ENCODE measurements around the gene EML1.

EML1 gene

GRCh38 chr14:99824776-99825175 lies 31.6 kb downstream of the EML1 start:
- ChIA-PET CTCF (interaction anchor here (1.9 kb wide), 1 partner anchor 10 kb away, joined by 4 read pairs; no protein-coding TSS in a partner anchor), POLR2A (no interaction called here)
- no peaks in the 10 kb centered on the region for H3K36me3 ChIP-seq (ENCODE audit: control insufficient read depth in 4 of 4, insufficient read depth in 4 of 4, low read length in 3 of 4)
- WGBS (ENCODE audit: insufficient coverage) = 100% methylated on average over 1 of the region's 2 CpGs
- DNase-seq = no peak
- peaks cover 4 to 96% (median 43%) of the 10 kb centered on the region in 5 experiments for H3K27me3 ChIP-seq (replicated peaks in 2 of 5; ENCODE audit: control insufficient read depth in 4 of 5, insufficient read depth in 5 of 5, low read length in 4 of 5)
- no peaks in the 10 kb centered on the region for H3K9me3 ChIP-seq (ENCODE audit: control extremely low read depth in 1 of 5, control insufficient read depth in 4 of 5, insufficient read depth in 2 of 5, low read depth in 1 of 5, low read length in 4 of 5)
- no peaks in the 10 kb centered on the region for H3K4me1 ChIP-seq (ENCODE audit: control extremely low read depth in 1 of 4, control insufficient read depth in 4 of 4, insufficient read depth in 4 of 4, low read length in 3 of 4)
- H3K27ac ChIP-seq (ENCODE audit: insufficient read depth in 1 of 2, low read depth in 1 of 2, low read length in 2 of 2, poor library complexity in 1 of 2, severe bottlenecking in 2 of 2) = no peak overlapping the region
- H3K4me3 ChIP-seq (ENCODE audit: control insufficient read depth in 1 of 7, extremely low read depth in 1 of 7, insufficient read depth in 4 of 7, low read depth in 2 of 7, low read length in 6 of 7) = no peak overlapping the region

- H3K9me3 ChIP-seq (ENCODE audit: control extremely low read depth in 1 of 5, control insufficient read depth in 4 of 5, insufficient read depth in 2 of 5, low read depth in 1 of 5, low read length in 4 of 5) = peaks cover 0 to 2% (median 0%) of the 10 kb centered on the region in 5 experiments
- no peak overlapping the region for H3K4me3 ChIP-seq (ENCODE audit: control insufficient read depth in 1 of 7, extremely low read depth in 1 of 7, insufficient read depth in 4 of 7, low read depth in 2 of 7, low read length in 6 of 7)
- ChIA-PET POLR2A (no interaction called here), CTCF (no interaction called here)
- peaks cover 19 to 95% (median 47%) of the 10 kb centered on the region in 5 experiments for H3K27me3 ChIP-seq (replicated peaks in 2 of 5; ENCODE audit: control insufficient read depth in 4 of 5, insufficient read depth in 5 of 5, low read length in 4 of 5)
- H3K4me1 ChIP-seq (ENCODE audit: control extremely low read depth in 1 of 4, control insufficient read depth in 4 of 4, insufficient read depth in 4 of 4, low read length in 3 of 4) = no peaks in the 10 kb centered on the region
- no CpG with 5 or more reads among the region's 2 CpGs for WGBS (ENCODE audit: insufficient coverage)
- no peaks in the 10 kb centered on the region for H3K36me3 ChIP-seq (ENCODE audit: control insufficient read depth in 4 of 4, insufficient read depth in 4 of 4, low read length in 3 of 4)
- no peak overlapping the region for H3K27ac ChIP-seq (ENCODE audit: insufficient read depth in 1 of 2, low read depth in 1 of 2, low read length in 2 of 2, poor library complexity in 1 of 2, severe bottlenecking in 2 of 2)
- no peak for DNase-seq
These were observed 36.2 kb downstream of the EML1 start for GRCh38 chr14:99829450-99829849.

GRCh38 chr14:99831303-99831702 lies 38.1 kb downstream of the EML1 start:
- ChIA-PET POLR2A (no interaction called here), CTCF (no interaction called here)
- Histone ChIP-seq H3K27ac (ENCODE audit: insufficient read depth in 1 of 2, low read depth in 1 of 2, low read length in 2 of 2, poor library complexity in 1 of 2, severe bottlenecking in 2 of 2) (no peak overlapping the region), H3K27me3 (replicated peaks in 2 of 5; ENCODE audit: control insufficient read depth in 4 of 5, insufficient read depth in 5 of 5, low read length in 4 of 5) (peaks cover 21 to 90% (median 47%) of the 10 kb centered on the region in 5 experiments), H3K4me3 (ENCODE audit: control insufficient read depth in 1 of 7, extremely low read depth in 1 of 7, insufficient read depth in 4 of 7, low read depth in 2 of 7, low read length in 6 of 7) (no peak overlapping the region), H3K9me3 (ENCODE audit: control extremely low read depth in 1 of 5, control insufficient read depth in 4 of 5, insufficient read depth in 2 of 5, low read depth in 1 of 5, low read length in 4 of 5) (peaks cover 0 to 2% (median 0%) of the 10 kb centered on the region in 5 experiments), H3K4me1 (ENCODE audit: control extremely low read depth in 1 of 4, control insufficient read depth in 4 of 4, insufficient read depth in 4 of 4, low read length in 3 of 4) (no peaks in the 10 kb centered on the region), H3K36me3 (ENCODE audit: control insufficient read depth in 4 of 4, insufficient read depth in 4 of 4, low read length in 3 of 4) (no peaks in the 10 kb centered on the region)
- 93% methylated on average over 3 of the region's 5 CpGs for WGBS (ENCODE audit: insufficient coverage)
- DNase-seq = no peak

GRCh38 chr14:99831903-99832685 lies 38.9 kb downstream of the EML1 start:
- ChIA-PET CTCF (no interaction called here), POLR2A (no interaction called here)
- DNase-seq = no peak
- Histone ChIP-seq H3K36me3 (ENCODE audit: control insufficient read depth in 4 of 4, insufficient read depth in 4 of 4, low read length in 3 of 4) (no peaks in the 10 kb centered on the region), H3K4me1 (ENCODE audit: control extremely low read depth in 1 of 4, control insufficient read depth in 4 of 4, insufficient read depth in 4 of 4, low read length in 3 of 4) (no peaks in the 10 kb centered on the region), H3K9me3 (ENCODE audit: control extremely low read depth in 1 of 5, control insufficient read depth in 4 of 5, insufficient read depth in 2 of 5, low read depth in 1 of 5, low read length in 4 of 5) (peaks cover 0 to 2% (median 0%) of the 10 kb centered on the region in 5 experiments), H3K4me3 (ENCODE audit: control insufficient read depth in 1 of 7, extremely low read depth in 1 of 7, insufficient read depth in 4 of 7, low read depth in 2 of 7, low read length in 6 of 7) (no peak overlapping the region), H3K27me3 (replicated peaks in 2 of 5; ENCODE audit: control insufficient read depth in 4 of 5, insufficient read depth in 5 of 5, low read length in 4 of 5) (peaks cover 21 to 90% (median 52%) of the 10 kb centered on the region in 5 experiments), H3K27ac (ENCODE audit: insufficient read depth in 1 of 2, low read depth in 1 of 2, low read length in 2 of 2, poor library complexity in 1 of 2, severe bottlenecking in 2 of 2) (no peak overlapping the region)
- 95% methylated on average over 5 of the region's 8 CpGs for WGBS (ENCODE audit: insufficient coverage)

- ChIA-PET CTCF (interaction anchor here (0.8 to 1.5 kb wide), 3 partner anchors 9 to 108 kb away, joined by 3 to 4 read pairs (median 4); no protein-coding TSS in a partner anchor), POLR2A (no interaction called here)
- Histone ChIP-seq H3K27me3 (replicated peaks in 2 of 5; ENCODE audit: control insufficient read depth in 4 of 5, insufficient read depth in 5 of 5, low read length in 4 of 5) (peaks cover 19 to 94% (median 53%) of the 10 kb centered on the region in 5 experiments), H3K36me3 (ENCODE audit: control insufficient read depth in 4 of 4, insufficient read depth in 4 of 4, low read length in 3 of 4) (no peaks in the 10 kb centered on the region), H3K4me3 (ENCODE audit: control insufficient read depth in 1 of 7, extremely low read depth in 1 of 7, insufficient read depth in 4 of 7, low read depth in 2 of 7, low read length in 6 of 7) (no peak overlapping the region), H3K9me3 (ENCODE audit: control extremely low read depth in 1 of 5, control insufficient read depth in 4 of 5, insufficient read depth in 2 of 5, low read depth in 1 of 5, low read length in 4 of 5) (no peaks in the 10 kb centered on the region), H3K4me1 (ENCODE audit: control extremely low read depth in 1 of 4, control insufficient read depth in 4 of 4, insufficient read depth in 4 of 4, low read length in 3 of 4) (no peaks in the 10 kb centered on the region), H3K27ac (ENCODE audit: insufficient read depth in 1 of 2, low read depth in 1 of 2, low read length in 2 of 2, poor library complexity in 1 of 2, severe bottlenecking in 2 of 2) (no peak overlapping the region)
- no CpG with 5 or more reads among the region's 2 CpGs for WGBS (ENCODE audit: insufficient coverage)
- DNase-seq = no peak
These were observed 44.6 kb downstream of the EML1 start for GRCh38 chr14:99837822-99838221.

GRCh38 chr14:99838639-99839134 lies 45.5 kb downstream of the EML1 start:
- 81% methylated on average over 3 of the region's 14 CpGs for WGBS (ENCODE audit: insufficient coverage)
- POLR2A ChIA-PET = no interaction called here

GRCh38 chr14:99839696-99840095 lies 46.5 kb downstream of the EML1 start:
- DNase-seq = no peak
- Histone ChIP-seq H3K4me3 (ENCODE audit: control insufficient read depth in 1 of 7, extremely low read depth in 1 of 7, insufficient read depth in 4 of 7, low read depth in 2 of 7, low read length in 6 of 7) (no peak overlapping the region), H3K27ac (ENCODE audit: insufficient read depth in 1 of 2, low read depth in 1 of 2, low read length in 2 of 2, poor library complexity in 1 of 2, severe bottlenecking in 2 of 2) (no peak overlapping the region), H3K27me3 (replicated peaks in 2 of 5; ENCODE audit: control insufficient read depth in 4 of 5, insufficient read depth in 5 of 5, low read length in 4 of 5) (peaks cover 19 to 91% (median 53%) of the 10 kb centered on the region in 5 experiments), H3K4me1 (ENCODE audit: control extremely low read depth in 1 of 4, control insufficient read depth in 4 of 4, insufficient read depth in 4 of 4, low read length in 3 of 4) (no peaks in the 10 kb centered on the region), H3K9me3 (ENCODE audit: control extremely low read depth in 1 of 5, control insufficient read depth in 4 of 5, insufficient read depth in 2 of 5, low read depth in 1 of 5, low read length in 4 of 5) (no peaks in the 10 kb centered on the region), H3K36me3 (ENCODE audit: control insufficient read depth in 4 of 4, insufficient read depth in 4 of 4, low read length in 3 of 4) (no peaks in the 10 kb centered on the region)
- WGBS (ENCODE audit: insufficient coverage) = 91% methylated on average over 7 of the region's 8 CpGs
- CTCF ChIA-PET = no interaction called here
- POLR2A ChIA-PET = interaction anchor here (0.9 kb wide), 1 partner anchor 12 kb away, joined by 3 read pairs; no protein-coding TSS in a partner anchor

More at GRCh38 chr14:99838639-99839134, 45.5 kb downstream of the EML1 start:
- Histone ChIP-seq H3K27me3 (replicated peaks in 2 of 5; ENCODE audit: control insufficient read depth in 4 of 5, insufficient read depth in 5 of 5, low read length in 4 of 5) (peaks cover 16 to 92% (median 53%) of the 10 kb centered on the region in 5 experiments), H3K9me3 (ENCODE audit: control extremely low read depth in 1 of 5, control insufficient read depth in 4 of 5, insufficient read depth in 2 of 5, low read depth in 1 of 5, low read length in 4 of 5) (no peaks in the 10 kb centered on the region), H3K4me1 (ENCODE audit: control extremely low read depth in 1 of 4, control insufficient read depth in 4 of 4, insufficient read depth in 4 of 4, low read length in 3 of 4) (no peaks in the 10 kb centered on the region), H3K36me3 (ENCODE audit: control insufficient read depth in 4 of 4, insufficient read depth in 4 of 4, low read length in 3 of 4) (no peaks in the 10 kb centered on the region), H3K27ac (ENCODE audit: insufficient read depth in 1 of 2, low read depth in 1 of 2, low read length in 2 of 2, poor library complexity in 1 of 2, severe bottlenecking in 2 of 2) (no peak overlapping the region), H3K4me3 (ENCODE audit: control insufficient read depth in 1 of 7, extremely low read depth in 1 of 7, insufficient read depth in 4 of 7, low read depth in 2 of 7, low read length in 6 of 7) (no peak overlapping the region)
- DNase-seq = no peak
- CTCF ChIA-PET = interaction anchor here (0.8 to 1.5 kb wide), 3 partner anchors 8 to 108 kb away, joined by 3 to 4 read pairs (median 4); no protein-coding TSS in a partner anchor

Measured in common myeloid progenitor, CD34-positive (primary cell).